IMR-90 (cell line): ENCODE results near the gene SBNO1.

Experiments used
- BHLHE40 ChIP-seq: fragments of 150-350 bp; IDR thresholded peaks from 2 replicates; pipeline ENCODE4 v1.6.1; 2016; ENCODE audit warnings: mild to moderate bottlenecking, low read depth, low read length
- FOS ChIP-seq: fragments of 150-350 bp; IDR thresholded peaks from 2 replicates; pipeline ENCODE4 v1.6.1; 2016; ENCODE audit warnings: low read depth, low read length
- MAFK ChIP-seq: IDR thresholded peaks from 2 replicates; pipeline ENCODE4 v1.6.1; 2012; ENCODE audit warnings: low read depth, low read length, improper control_type of control experiment
- MAZ ChIP-seq: IDR thresholded peaks from 2 replicates; pipeline ENCODE4 v1.6.1; 2012; ENCODE audit warnings: low read depth, mild to moderate bottlenecking, low read length, improper control_type of control experiment, moderate library complexity, borderline replicate concordance
- NFE2L2 ChIP-seq: fragments of 150-350 bp; IDR thresholded peaks from 2 replicates; pipeline ENCODE4 v1.6.1; 2016; ENCODE audit warnings: low read depth, mild to moderate bottlenecking, low read length
- POLR2A ChIP-seq: IDR thresholded peaks from 2 replicates; pipeline ENCODE4 v1.6.1; 2012; ENCODE audit warnings: mild to moderate bottlenecking, low read depth, low read length
- RAD21 ChIP-seq: IDR thresholded peaks from 2 replicates; pipeline ENCODE4 v1.6.1; 2012; ENCODE audit warnings: low read length, improper control_type of control experiment
- RCOR1 ChIP-seq: IDR thresholded peaks from 2 replicates; pipeline ENCODE4 v1.6.1; 2012; ENCODE audit warnings: mild to moderate bottlenecking, low read length, improper control_type of control experiment; ENCODE audit not compliant: insufficient replicate concordance
- RFX5 ChIP-seq: IDR thresholded peaks from 2 replicates; pipeline ENCODE4 v1.8.0; 2012; ENCODE audit warnings: low read depth, mild to moderate bottlenecking, low read length, moderate library complexity
- SMC3 ChIP-seq: fragments of 150-350 bp; IDR thresholded peaks from 2 replicates; pipeline ENCODE4 v1.6.1; 2016; ENCODE audit warnings: low read depth, mild to moderate bottlenecking, antibody characterized with exemption, low read length, moderate library complexity
- TF ChIP-seq, protein P1 (sequence below): conservative IDR thresholded peaks from 2 replicates; pipeline ENCODE4 v1.5.1; 2012; ENCODE audit warnings: mild to moderate bottlenecking, low read depth, low read length, improper control_type of control experiment
- TF ChIP-seq, protein P2 (sequence below): fragments of 150-350 bp; IDR thresholded peaks from 2 replicates; pipeline ENCODE4 v1.6.1; 2017; ENCODE audit warnings: mild to moderate bottlenecking, antibody characterized with exemption, low read length, low read depth

DNA sequence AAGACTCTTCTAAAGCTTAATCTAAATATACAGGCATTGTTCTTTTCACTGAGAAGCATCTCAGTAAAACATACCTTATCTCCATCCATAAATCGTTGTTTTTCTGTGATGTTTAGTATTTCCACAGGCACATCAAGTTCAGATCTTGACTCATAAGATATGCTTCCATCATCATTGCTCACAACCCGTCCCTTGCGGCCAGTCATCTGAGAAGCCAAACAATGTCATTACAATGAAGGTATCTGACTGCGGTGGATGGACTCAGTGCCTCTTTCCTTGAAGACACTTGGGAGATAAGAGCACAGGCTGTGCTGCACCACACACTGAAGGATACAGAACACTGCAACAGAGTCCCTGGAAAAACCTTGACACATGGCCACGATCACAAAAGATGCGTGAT lies 44.8 kb downstream of the SBNO1 start:
- TF ChIP-seq, protein P1, sequence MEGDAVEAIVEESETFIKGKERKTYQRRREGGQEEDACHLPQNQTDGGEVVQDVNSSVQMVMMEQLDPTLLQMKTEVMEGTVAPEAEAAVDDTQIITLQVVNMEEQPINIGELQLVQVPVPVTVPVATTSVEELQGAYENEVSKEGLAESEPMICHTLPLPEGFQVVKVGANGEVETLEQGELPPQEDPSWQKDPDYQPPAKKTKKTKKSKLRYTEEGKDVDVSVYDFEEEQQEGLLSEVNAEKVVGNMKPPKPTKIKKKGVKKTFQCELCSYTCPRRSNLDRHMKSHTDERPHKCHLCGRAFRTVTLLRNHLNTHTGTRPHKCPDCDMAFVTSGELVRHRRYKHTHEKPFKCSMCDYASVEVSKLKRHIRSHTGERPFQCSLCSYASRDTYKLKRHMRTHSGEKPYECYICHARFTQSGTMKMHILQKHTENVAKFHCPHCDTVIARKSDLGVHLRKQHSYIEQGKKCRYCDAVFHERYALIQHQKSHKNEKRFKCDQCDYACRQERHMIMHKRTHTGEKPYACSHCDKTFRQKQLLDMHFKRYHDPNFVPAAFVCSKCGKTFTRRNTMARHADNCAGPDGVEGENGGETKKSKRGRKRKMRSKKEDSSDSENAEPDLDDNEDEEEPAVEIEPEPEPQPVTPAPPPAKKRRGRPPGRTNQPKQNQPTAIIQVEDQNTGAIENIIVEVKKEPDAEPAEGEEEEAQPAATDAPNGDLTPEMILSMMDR: no peak
- no peak for TF ChIP-seq POLR2A
- no peak for TF ChIP-seq RCOR1
- TF ChIP-seq SMC3: no peak
- TF ChIP-seq, protein P2, sequence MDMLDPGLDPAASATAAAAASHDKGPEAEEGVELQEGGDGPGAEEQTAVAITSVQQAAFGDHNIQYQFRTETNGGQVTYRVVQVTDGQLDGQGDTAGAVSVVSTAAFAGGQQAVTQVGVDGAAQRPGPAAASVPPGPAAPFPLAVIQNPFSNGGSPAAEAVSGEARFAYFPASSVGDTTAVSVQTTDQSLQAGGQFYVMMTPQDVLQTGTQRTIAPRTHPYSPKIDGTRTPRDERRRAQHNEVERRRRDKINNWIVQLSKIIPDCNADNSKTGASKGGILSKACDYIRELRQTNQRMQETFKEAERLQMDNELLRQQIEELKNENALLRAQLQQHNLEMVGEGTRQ: no peak
- no peak for TF ChIP-seq RFX5
- no peak for TF ChIP-seq RAD21
- no peak for TF ChIP-seq FOS
- no peak for TF ChIP-seq NFE2L2
- TF ChIP-seq MAZ: no peak
- TF ChIP-seq BHLHE40: no peak
- TF ChIP-seq MAFK: no peak
